NCI-H526 (cell line): ENCODE results near the gene CPNE9.
A peak's percentile ranks its signal among the peaks of the same experiment; 100 is the strongest.

Experiments
- DNase-seq, 2 experiments: peaks; one replicate each; lab custom pipeline; 2025; lab: John Stamatoyannopoulos, UW

Gene CPNE9

GRCh38 chr3:9703736-9704346 is at the start of gene CPNE9:
CPNE9 (plus strand) TSS chr3:9703833; CDS start chr3:9703997, 164 bp downstream.
- DNase-seq = peak in 1 of 2 experiments; percentile 56

- DNase-seq = no peak
Observed at GRCh38 chr3:9659849-9660248, 43.8 kb upstream of the CPNE9 start.

DNA sequence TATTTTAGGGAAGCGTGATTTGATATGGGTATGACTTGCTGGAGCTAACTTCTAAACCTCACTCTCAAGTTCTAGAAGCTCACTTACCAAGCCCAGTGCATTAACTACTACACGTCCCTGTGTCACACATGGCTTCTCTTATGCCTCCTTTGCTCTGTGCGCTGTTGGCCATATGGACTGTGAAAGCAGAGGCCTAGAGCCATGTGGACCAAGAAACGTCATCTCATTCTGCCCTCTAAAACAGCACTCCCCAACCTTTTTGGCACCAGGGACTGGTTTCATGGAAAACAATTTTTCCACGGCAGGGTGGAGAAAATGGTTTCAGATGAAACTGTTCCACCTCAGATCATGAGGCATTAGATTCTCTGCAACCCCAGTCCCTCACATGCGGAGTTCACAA is 42.7 kb upstream of the CPNE9 start:
- no peak for DNase-seq

DNA sequence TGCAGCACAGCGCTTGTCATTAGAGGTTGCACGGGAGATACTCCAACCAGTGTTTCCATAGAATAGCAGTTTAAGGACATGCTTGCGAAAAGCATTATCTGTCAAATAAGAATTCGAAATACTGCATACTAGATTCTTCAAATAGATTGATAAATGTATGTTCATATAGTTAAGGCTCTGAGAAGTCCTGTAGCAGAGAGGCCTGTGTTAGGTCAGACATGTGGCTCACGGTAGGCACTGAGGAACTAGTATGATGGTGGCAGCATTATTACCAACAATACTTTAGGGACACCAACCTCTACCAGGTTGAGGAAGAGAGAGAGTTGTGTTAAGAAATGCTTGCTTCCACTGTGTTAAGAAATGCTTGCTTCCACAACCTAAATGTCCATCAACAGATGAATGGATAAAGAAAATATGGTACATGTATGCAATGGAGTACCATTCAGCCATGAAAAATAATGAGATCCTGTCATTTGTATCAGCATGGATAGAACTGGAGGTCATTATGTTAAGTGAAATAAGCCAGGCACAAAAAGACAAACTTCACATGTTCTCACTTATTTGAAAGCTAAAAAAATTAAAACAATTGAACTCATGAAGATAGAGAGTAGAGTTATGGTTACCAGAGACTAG is 39.4 kb upstream of the CPNE9 start:
- no peak for DNase-seq

DNA sequence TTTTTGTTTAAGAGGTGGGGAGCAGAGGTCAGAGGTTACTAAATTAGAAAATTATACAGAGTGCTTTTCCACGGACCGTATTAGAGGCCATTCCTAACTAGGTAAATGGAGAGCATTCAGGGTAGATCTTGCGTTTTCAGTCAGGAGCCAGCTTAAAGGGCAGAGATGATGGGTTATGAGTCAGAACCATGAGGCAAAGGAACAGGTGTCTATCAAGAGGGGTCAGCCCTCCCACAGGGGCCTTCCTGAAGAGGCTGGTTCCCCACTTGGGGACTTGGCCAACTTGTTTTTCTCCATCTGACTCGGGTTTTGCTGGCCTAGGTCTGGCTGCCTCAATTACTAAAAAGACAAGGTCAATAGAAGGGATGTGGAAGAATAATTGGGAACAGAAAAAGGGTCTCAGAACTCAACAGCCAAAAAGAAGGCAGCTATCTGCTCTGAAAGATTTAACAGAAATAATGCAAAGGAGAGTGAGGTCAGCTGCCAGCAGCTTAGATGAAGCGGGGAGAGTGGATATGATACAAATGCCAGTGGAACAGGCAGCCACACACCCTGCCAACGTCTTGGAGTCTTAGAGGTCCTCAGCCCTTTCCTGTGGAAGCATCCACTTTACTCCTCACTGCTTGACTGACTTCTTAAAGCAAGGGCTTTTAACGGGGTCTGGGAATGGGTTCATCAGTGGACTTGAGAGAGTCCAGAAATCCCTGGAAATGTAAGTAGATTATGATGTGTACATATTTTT is 36.8 kb upstream of the CPNE9 start:
- DNase-seq = no peak

DNA sequence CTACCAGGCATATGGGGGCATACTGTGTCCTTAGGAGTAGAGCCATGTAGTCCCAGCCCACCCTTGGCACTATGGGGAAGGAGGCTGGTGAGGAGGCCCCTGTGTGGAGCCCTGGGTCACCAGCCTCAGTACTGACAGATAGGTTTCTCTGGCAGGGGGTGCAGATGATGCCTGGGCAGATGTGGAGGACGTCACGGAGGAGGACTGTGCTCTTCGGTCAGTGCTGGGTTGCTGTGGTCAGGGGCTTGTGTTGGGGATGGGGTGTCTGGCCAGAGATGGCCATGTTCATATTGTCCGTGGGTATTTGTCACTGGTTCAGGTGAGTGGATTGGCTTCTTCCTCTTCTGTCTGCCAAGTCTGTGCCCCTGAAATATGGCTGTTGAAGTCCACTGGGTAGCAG is 34.4 kb upstream of the CPNE9 start:
- DNase-seq = no peak

DNA sequence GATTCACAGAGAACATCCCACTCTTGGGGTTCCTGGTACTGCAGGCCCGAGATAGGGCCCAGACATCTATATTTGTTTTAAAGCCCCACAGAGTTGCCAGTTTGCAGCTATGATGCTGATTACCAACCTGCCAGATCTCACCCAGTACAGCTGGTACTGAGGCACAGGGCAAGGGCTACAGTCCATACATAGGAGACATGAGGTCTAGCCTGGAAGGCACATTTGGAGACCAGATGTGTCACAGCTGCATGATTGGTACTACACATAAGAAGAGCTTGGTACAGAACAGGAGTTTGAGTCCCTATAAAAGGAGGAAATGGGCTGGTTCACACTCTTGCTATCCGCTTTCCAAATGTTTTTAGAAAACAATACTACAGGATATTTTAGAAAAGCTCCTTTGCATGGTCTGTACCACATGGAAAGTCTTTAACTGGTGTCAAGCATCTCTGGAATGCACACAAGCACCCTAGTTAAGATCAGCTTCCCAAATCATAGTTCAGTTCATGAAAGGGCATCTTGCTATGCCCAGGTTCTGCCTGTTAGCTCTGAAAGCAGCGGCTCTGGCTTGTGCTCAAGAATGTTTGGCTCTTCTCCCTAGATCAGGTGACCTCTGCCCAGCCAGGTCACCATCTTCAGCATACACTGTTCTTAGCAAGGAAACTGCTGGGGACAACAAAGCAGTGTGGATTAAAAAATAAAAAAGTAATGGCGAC is 33.8 kb upstream of the CPNE9 start:
- DNase-seq = no peak

GRCh38 chr3:9673082-9673481 is 30.6 kb upstream of the CPNE9 start:
- DNase-seq = no peak

- no peak for DNase-seq
Observed at GRCh38 chr3:9673752-9674151, 29.9 kb upstream of the CPNE9 start.

DNA sequence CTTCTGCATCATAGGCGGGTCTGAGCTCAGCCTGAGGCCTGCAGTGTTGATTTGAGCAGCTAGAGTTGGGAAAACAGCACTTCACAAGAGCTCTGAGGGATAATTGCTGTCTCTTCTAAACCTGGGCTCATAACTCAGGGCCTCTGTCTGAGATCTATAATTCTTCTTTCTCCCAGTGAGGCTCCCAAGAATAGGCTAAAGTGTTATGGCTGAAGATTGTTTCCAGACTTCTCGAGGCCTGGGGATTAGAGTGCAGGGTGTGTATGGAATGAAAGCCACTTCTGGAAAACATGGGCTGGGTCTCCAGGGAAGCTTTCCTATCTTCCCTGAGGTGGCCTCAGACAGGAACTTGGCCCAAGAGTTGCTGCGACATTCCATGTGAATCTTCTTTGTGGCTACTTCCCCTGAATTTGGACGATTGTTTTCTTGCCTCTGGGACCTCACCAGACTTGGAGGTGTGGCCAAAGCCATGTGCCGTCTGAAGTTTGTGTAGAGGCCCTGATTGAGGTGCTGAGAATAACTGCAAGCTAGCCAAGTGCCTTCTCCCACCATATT is 27.8 kb upstream of the CPNE9 start:
- no peak for DNase-seq

DNA sequence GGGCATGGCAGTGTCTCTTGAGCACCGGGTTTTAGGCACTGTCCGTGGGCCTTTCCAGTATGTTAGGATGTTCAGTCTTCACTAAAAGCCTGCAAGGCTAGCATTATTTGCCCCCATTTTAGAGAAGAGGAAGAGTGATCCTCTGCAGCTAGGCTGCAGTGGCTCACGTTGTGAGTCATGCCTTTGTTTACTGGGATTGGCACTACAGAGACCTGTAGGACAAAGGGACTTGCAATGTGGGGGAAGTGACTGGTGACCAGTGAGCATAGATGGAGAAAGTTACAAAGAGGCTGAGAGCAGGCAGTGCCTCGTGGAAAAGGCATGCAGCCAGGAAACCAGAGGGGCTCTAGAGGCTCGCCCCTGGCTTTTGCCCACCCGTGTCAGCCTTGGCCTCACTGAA is 26.8 kb upstream of the CPNE9 start:
- no peak for DNase-seq

DNA sequence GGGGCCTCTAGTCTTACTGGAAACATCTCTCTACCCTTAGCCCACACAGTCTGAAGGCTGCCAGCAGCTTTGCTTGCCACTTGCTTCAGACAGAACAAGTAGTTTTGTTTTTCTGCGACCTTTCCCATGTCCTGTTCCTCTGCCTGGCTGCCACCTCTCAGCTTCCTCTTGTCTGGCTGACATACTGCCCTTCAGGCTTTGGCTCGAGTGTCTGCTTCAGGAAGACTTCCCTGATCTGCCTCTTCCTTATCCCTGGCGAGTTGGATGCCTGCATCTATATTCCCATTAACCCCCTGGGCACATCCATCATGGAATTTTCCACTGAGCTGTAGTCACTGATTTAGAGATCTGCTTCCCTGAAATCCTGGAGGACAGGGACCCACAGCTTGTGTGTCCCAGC is 25.1 kb upstream of the CPNE9 start:
- no peak for DNase-seq

DNA sequence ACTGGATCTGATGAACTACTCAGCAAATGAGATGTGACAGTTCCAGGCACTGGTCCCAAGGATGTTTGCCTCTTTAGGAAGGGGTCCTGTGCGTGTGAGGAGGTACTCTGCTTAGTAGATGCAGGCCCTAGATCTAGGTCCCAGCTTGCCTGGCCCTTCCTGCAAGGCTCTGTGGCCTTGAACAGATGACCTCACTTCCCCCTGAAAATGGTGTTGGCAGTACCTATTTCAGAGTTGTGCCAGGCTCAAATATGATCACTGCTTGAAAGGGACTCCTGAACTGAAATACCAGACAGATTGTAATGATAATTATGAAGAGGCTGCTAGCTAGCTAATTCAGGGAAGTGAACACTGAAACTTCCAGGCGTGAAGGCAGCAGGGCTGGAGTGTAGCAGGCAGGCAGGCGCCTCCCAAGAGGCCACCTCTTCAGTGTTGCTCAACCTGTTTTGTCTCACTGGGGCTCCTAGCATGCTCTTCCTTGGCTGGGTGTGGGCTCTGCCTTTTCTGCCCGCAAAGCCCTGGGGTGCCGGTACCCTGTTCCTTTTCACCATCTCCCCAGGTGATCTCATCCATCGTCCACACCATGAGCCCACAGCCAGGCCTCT is 24.1 kb upstream of the CPNE9 start:
- no peak for DNase-seq

DNA sequence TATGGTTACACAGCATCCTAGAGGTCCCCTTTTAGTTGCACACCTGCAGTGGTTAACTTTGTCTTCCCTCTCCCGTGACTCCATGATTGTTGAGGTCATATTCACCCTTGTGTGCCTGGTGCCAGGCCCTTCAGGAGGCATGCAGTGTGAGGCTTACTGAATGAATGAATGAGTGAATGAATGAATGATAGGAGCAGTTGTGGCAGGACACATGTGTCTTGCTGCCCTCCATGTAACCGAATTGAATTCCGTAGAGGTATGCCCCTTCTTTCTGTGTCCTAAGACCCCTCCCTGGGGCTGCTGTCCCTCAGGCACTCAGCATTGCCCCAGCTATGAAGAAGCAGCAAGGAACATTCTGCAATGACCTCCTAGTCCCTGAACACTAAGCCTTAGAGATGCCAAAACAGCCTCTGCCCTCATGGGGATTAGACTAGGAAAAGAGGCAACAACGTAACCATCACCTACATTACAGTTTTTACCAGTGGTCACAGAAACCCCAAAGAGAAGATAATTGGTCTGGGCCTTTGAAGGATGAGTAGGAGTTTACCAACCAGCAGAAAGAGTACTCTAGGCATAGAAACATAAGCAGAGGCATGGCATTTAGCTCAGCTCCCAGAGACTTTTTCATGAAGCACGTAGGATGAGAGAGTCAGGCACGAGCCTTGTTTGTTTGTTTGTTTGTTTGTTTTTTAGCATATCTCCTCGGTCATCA is 22.5 kb upstream of the CPNE9 start:
- DNase-seq = no peak

DNA sequence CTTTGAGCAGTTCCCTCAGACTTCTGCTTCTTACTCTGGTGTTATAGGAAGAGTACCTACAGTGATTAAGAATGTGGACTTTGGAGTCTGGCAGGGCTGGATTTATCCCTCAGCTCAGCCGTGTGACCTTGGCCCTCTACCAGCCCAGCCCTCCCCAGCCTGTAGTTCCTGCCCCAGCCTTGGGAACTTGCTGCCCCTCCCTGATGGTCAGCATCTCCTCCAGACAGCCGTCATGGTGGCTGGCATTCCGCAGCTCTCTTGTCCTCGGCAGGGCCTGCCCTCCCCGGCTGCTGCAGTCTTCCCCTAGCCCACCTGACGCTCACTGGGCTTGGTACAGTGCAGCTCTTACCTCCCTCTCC is 21.9 kb upstream of the CPNE9 start:
- DNase-seq = no peak

GRCh38 chr3:9682096-9682495 is 21.5 kb upstream of the CPNE9 start:
- no peak for DNase-seq

DNA sequence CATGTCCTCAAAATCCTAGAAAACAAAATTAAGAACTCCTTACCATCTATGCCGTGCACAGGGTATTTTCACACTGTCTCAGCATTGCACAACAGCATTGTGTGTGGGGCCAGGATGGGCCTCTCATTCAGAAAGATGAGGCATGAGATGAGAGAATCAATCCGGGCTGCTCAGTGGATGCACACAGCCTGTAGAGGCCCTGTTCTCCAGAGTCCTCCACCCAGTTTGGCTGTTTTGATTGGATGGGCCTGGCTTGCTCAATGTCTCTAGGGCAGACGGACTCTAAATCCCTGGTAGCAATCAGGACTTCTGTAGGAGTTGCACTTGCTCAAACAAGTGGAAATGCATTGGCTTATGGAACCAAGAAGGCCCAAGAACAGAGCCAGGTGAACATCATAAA is 20.2 kb upstream of the CPNE9 start:
- no peak for DNase-seq

DNA sequence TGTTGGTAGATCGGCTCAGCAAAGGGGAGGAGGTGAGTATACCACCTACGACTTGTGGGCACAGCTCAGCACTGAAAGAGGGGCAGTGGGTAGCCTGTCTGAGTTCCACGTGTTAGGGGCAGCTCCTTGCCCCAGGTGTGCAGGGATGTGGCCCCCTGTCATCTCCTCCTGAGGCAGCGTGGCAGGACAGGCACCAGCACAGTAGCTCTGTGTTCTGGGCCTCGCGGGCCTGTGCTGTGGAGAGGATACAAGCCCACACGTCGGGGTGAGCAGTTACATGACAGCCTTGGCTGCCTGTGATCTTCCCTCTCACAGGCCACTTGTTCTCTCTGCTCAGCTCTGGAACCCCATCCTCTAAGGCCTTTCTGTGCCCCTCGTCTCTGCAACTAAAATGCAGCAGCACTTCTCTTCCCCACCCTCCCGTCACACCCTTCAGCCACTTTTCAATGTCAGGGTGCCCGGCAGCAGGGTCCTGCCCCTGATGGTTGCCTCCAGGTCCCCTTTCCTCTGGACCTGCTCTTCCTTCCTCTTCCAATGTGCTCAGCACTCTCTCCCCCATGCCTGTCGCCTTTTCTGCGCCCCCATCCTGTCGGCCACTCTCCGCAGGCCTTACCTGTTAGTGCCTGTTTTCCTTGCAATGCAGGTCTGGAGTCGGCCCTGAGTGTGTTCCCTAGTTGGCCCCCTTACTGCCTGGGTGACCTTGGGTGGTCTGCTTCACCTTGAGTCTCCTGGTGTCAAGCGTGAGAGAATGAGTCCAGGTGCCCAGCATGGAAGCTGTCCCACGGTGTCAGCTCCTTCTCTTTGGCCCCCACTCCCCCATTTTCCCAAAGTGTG is 18.2 kb upstream of the CPNE9 start:
- no peak for DNase-seq

- no peak for DNase-seq
Observed at GRCh38 chr3:9686050-9686550, 17.5 kb upstream of the CPNE9 start.

- DNase-seq = no peak
Observed at GRCh38 chr3:9686703-9687102, 16.9 kb upstream of the CPNE9 start.
